ENCODE results near the gene ZNF563. TPM values are rescaled to one million over a fixed set of nuclear protein-coding genes. Genes with fewer than 3 reads are reported as not detected.
"Not testable (repeated sequence)": the region's sequence is repeated elsewhere in the genome, so short reads cannot be mapped to it uniquely, and the experiment has no call there.

The ZNF563 gene
- total RNA-seq = 5.1 TPM

- DNase-seq = peak; percentile 98
Observed at GRCh38 chr19:12333162-12334159, at the start of gene ZNF563. Gene ZNF563 (minus strand): TSS chr19:12333633. CDS start chr19:12333482, 151 bp downstream.

DNA sequence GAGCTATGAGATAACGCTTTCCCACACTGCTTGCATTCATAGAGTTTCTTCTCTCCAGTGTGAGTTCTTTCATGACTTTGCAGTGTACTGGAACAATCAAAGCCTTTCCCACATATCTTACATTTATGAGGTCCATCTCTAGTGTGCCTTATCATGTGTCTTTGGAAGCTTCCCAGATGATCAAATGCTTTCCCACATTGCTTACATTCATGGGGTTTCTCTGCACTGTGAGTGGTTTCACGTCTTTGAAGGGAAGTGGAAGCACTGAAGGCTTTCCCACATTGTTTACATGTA is 47.0 kb upstream of the ZNF563 start:
- DNase-seq = no peak

DNA sequence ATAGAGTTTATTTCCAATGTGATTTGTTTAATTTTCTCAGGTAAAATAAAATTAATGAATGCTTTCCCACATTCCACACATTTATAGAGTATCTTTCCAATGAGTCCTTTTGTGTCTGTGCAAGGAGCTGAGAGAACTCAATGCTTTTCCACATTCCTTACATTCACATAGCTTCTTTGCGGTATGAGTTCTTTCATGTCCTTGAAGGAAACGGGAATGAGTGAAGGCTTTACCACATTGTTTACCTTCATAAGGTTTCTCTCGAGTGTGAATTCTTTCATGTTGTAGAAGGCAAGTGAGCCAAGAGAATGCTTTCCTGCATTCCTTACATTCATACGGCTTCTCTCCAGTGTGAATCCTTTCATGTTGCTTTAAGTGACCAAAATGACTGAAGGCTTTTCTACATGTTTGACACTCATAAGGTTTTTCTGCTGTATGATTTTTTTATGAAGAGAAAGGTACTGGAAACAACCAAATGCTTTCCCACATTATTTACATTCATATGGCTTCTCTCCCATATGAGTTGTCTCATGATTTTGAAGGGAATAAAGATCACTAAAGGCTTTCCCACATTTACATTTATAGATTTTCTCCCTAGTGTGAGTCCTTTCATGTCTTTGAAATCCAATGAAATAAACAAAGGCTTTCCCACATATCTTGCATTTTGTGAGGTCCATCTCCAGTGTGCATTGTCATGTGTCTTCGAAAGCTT is 46.5 kb upstream of the ZNF563 start:
- no peak for DNase-seq

- no peak for DNase-seq
Observed at GRCh38 chr19:12374026-12374425, 40.6 kb upstream of the ZNF563 start.

GRCh38 chr19:12365236-12366162 is 32.1 kb upstream of the ZNF563 start, which contains the start of gene ZNF442:
Gene ZNF442 (minus strand): TSS chr19:12365683. CDS start chr19:12363631, 2,052 bp downstream.
- peak; percentile 99 for DNase-seq

DNA sequence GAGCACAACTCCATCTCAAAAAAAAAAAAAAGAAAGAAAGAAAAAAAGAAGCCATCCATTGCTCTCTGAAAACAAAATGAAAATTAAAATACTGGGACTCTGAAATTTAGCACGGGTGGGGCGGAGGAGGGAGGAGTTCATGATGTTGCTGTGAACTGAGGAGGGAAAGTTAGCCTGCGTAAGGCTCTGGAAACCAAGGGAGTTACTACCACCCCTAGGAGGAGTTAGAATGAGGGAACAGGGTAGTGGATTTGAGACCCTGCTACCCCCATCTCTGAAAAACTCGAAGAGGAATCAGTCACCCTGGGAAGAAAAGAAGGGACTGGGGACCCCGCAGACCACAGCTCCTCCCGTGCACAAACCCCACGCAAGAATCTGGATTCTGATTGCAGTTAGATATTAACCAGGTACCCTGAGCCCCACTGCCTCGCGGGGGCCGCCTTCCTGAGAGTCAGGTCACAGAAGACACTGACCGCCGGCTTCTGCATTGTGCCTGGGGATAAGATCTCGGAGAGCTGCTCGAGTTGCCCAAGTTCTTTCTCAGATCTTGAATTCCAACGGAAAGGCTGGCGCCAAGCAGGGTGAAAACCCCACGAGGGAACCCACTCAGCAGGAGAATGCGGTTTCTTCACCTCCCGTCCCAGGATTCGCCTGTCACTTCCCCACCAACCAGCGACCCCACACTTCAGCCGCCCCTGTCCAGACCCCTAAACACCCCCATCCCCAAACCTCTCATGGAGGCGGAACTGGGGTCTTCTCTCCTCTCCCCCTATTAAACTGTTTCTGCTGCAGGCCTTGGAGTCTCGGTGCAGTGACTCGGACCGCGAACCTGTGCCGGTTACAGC is 31.2 kb upstream of the ZNF563 start:
- peak; percentile 26 for DNase-seq

DNA sequence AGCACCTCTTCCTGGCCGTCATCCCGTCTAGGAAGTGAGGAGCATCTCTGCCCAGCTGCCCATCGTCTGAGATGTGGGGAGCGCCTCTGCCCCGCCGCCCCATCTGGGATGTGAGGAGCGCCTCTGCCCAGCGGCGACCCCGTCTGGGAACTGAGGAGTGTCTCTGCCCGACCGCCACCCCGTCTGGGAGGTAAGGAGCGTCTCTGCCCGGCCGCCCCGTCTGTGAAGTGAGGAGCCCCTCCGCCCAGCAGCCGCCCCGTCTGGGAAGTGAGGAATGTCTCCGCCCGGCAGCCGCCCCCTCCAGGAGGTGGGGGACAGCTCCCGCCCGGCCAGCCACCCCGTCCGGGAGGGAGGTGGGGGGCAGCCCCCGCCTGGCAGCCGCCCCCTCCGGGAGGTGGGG is 28.8 kb upstream of the ZNF563 start:
- not testable (repeated sequence) for DNase-seq

DNA sequence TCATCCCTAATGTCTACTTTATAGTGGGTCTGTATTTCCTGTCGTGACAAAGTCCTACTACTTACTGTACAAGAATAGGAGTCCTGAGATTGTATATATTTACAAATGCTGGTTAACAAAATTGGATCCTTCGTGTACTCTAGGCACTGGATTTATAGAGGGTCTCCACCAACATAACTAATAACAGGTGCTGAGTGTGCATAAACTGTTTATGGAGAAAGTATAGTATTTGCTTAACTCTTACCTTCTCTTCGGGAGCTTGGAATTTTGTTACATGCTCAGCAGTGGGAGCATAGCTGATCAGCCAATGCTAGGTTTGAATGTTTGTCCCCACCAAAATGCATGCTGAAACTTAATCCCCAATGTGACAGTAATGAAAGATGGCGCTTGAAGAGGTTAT is 19.9 kb upstream of the ZNF563 start:
- DNase-seq = no peak

DNA sequence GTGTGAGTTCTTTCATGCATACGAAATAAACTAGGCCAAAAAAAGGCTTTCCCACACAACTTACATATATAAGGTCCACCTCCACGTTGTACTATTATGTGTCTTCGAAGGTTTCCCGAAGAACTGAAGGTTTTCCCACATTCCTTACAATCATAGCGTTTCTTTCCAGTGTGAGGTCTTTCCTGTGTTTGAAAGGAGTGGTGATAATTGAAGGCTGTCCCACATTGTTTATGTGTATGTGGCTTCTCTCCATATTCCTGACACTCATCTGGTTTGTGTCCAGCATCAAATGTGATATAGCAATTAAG is 17.4 kb upstream of the ZNF563 start:
- DNase-seq = no peak

DNA sequence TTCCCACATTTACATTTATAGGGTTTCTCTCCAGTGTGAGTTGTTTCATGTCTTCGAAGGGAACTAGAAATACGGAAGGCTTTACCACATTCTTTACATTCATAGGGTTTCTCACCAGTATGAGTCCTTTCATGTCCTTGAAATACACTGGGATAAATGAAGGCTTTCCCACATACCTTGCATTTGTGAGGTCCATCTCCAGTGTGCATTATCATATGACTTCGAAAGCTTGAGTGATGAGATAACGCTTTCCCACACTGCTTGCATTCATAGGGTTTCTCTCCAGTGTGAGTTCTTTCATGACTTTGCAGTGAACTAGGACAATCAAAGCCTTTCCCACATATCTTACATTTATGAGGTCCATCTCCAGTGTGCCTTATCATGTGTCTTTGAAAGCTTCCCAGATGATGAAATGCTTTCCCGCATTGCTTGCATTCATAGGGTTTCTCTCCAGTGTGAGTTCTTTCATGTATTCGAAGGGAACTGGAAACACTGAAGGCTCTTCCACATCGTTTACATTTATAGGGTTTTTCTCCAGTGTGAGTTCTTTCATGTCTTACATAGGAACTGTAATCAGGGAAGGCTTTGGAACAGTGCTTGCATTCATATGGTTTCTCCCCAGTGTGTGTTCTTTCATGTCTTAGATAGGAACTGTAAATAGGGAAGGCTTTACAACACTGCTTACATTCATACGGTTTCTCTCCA is 16.9 kb upstream of the ZNF563 start:
- DNase-seq = no peak

DNA sequence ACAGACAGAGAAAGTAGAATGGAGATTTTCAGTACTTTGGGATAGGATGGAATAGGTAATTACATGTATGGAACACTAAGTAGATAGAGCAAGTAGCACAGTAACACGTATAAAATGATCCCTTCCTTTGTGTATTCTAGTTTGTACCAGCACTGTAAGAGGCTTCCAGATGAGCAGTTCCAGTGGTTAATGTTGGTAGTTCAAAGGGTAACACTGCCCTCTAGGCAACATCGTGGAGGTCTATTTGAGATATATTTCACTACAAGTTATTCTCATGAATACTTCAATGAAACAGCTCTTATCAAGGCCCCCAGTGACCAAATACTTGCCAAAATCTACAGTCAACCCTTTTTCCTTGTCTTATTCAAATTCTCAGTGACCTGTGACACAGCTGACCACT is 13.5 kb upstream of the ZNF563 start:
- DNase-seq = no peak

GRCh38 chr19:12345197-12345596 is 11.8 kb upstream of the ZNF563 start:
- no peak for DNase-seq

GRCh38 chr19:12331211-12331941 is 2.1 kb downstream of the ZNF563 start:
- no peak for DNase-seq

- DNase-seq = no peak
Observed at GRCh38 chr19:12330340-12330739, 3.1 kb downstream of the ZNF563 start.

DNA sequence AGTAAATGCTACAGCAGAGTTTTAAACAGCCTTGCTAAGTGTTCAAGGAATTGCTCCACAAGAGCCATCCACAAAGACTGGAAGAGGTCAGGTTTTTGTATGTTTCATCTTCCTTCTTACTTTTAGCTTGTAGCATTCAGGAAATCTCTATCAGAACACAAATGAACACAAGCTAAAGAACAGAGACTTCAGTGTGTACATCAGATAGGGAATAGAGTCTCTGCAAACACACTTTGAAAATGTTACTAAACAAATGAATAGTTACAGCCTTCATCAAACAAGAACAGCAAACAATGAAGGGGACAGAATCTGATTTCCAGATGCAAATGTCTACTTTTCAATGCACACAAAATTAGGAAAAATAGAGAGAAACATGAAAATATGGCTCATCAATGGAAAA is 7.7 kb downstream of the ZNF563 start:
- no peak for DNase-seq

- no peak for DNase-seq
Observed at GRCh38 chr19:12318782-12319413, 14.5 kb downstream of the ZNF563 start.

DNA sequence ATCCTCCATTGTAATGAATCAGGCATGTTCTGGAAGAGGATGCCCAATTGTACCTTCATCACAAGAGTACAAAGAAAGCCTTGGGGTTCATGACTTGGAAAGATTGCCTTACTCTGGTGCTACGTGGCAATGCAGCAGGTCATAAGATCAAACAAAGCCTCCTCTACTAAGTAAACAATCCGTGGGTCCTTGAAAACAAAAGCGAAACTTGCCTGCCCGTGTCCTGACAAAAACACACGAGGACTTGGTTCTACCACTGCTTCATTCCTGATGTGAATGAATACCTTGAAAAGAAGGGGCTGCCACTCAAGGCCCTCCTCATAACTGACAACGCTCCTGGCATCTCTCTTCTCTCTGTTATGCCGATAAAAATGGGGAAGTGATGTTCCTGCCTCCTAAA is 18.9 kb downstream of the ZNF563 start:
- DNase-seq = no peak

- DNase-seq = not testable (repeated sequence)
Observed at GRCh38 chr19:12308891-12309290, 24.5 kb downstream of the ZNF563 start.

DNA sequence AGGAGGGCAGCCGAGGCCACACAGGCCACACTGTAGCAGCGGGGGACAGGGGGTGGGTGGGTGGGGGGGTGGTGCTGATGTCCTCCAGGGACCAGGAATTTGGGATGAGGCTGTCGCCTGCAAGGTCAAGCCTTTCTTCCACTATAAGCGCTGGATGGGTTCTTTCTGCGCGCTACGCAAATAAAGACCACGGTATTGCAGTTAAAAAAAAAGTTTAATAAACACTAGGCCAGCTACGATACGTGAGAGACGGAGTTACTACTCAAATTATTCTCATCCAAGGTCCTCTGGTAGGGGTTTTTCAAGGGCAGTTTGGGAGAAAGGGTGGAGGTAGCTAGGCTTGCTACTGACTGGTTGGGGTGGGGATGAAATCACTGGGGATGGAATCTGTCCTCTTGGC is 38.2 kb downstream of the ZNF563 start:
- DNase-seq = peak; percentile 2

Measured in tongue (tissue), 2 donors.